Activated naive CD8-positive, alpha-beta T cell treated with anti-CD3 and anti-CD28 coated beads, Interleukin-2, amount 50 U/mL, for 24 hours (primary cell): ENCODE data around the gene STX4.

Experiments
- ATAC-seq: fragments of 150-1000 bp; cut with Tn5 transposase; one replicate; pipeline ENCODE4 v1.10.0; 2021
- DNase-seq: peaks from one replicate; pipeline ENCODE4 v3.0.0; 2021
- H3K27ac Mint-ChIP-seq: one replicate; pipeline ENCODE4 v1.8.0; 2021; ENCODE audit warnings: mild to moderate bottlenecking, mixed read lengths
- H3K27me3 Mint-ChIP-seq: one replicate; pipeline ENCODE4 v1.8.0; 2021; ENCODE audit warnings: mixed read lengths
- H3K36me3 Mint-ChIP-seq: one replicate; pipeline ENCODE4 v1.8.0; 2021; ENCODE audit warnings: low read depth, mixed read lengths
- H3K4me1 Mint-ChIP-seq: one replicate; pipeline ENCODE4 v1.8.0; 2021; ENCODE audit warnings: mixed read lengths
- H3K4me3 Mint-ChIP-seq: one replicate; pipeline ENCODE4 v1.8.0; 2021; ENCODE audit warnings: mild to moderate bottlenecking, moderate library complexity, mixed read lengths
- H3K9me3 Mint-ChIP-seq: one replicate; pipeline ENCODE4 v1.8.0; 2021; ENCODE audit warnings: mixed read lengths

STX4 gene

GRCh38 chr16:31087481-31087880, 54.1 kb downstream of the STX4 start:
- DNase-seq (no peak), ATAC-seq (no peak)
- Mint-ChIP-seq H3K9me3 (no peaks in the 10 kb centered on the region), H3K36me3 (peaks cover 6% of the 10 kb centered on the region), H3K27me3 (no peaks in the 10 kb centered on the region), H3K4me1 (peaks cover 4% of the 10 kb centered on the region), H3K27ac (no peak overlapping the region), H3K4me3 (no peak overlapping the region)

GRCh38 chr16:31087971-31088370, 54.6 kb downstream of the STX4 start:
- Mint-ChIP-seq H3K9me3 (no peaks in the 10 kb centered on the region), H3K4me3 (no peak overlapping the region), H3K27ac (no peak overlapping the region), H3K4me1 (peaks cover 4% of the 10 kb centered on the region), H3K27me3 (no peaks in the 10 kb centered on the region), H3K36me3 (peaks cover 6% of the 10 kb centered on the region)
- ATAC-seq (no peak), DNase-seq (no peak)

GRCh38 chr16:31088459-31089183, 55.3 kb downstream of the STX4 start, which contains the start of gene PRSS53:
PRSS53 (minus strand) TSS chr16:31088943; CDS start chr16:31088809, 134 bp downstream.
- Mint-ChIP-seq H3K27me3 (no peaks in the 10 kb centered on the region), H3K36me3 (peaks cover 6% of the 10 kb centered on the region), H3K27ac (peak within 1 kb of the TSS; percentile 55), H3K4me3 (no peak within 1 kb of the TSS), H3K4me1 (peaks cover 4% of the 10 kb centered on the region), H3K9me3 (no peaks in the 10 kb centered on the region)
- ATAC-seq (no peak), DNase-seq (no peak)

- Mint-ChIP-seq H3K27me3 (no peaks in the 10 kb centered on the region), H3K4me3 (no peak overlapping the region), H3K36me3 (peaks cover 6% of the 10 kb centered on the region), H3K4me1 (peaks cover 10% of the 10 kb centered on the region), H3K9me3 (no peaks in the 10 kb centered on the region), H3K27ac (peak overlapping the region; percentile 55)
- DNase-seq, result no peak
- no peak for ATAC-seq
Measured at GRCh38 chr16:31089199-31089598, 55.8 kb downstream of the STX4 start.
